Measurements from ENCODE around the gene TNXB.
"Not testable (repeated sequence)": the region's sequence is repeated elsewhere in the genome, so short reads cannot be mapped to it uniquely, and the experiment has no call there.

TNXB gene

DNA sequence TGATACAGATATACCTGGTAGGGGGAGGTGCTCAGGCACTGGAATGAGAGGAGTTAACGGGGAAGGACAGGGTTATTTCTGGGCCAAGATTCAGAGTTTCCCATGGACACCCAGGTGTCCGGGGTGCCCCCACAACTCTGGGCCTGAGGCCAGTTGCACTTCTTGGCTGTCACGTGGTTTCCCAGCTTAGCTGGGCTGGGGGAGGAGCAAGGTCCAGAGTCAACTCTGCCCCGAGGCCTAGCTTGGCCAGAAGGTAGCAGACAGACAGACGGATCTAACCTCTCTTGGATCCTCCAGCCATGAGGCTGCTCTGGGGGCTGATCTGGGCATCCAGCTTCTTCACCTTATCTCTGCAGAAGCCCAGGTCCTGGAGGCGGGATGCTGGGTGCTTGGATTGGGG is 94.6 kb downstream of the TNXB start, which contains the start of gene C4B:
TSS of gene C4B (plus strand) at position 249 of the 400 bp plus-strand sequence. CDS start at position 300, 51 bp downstream.
- H3K27me3 Mint-ChIP-seq (ENCODE audit: low read depth); H3K4me1 Mint-ChIP-seq (ENCODE audit: low read depth); H3K4me3 Mint-ChIP-seq; H3K27ac Mint-ChIP-seq; H3K36me3 Mint-ChIP-seq (ENCODE audit: low read depth); H3K9me3 Mint-ChIP-seq; DNase-seq (ENCODE audit: low spot score): not testable (repeated sequence)

GRCh38 chr6:32013738-32014137 is 95.4 kb downstream of the TNXB start:
- DNase-seq (ENCODE audit: low spot score); H3K4me1 Mint-ChIP-seq (ENCODE audit: low read depth); H3K9me3 Mint-ChIP-seq; H3K27ac Mint-ChIP-seq; H3K4me3 Mint-ChIP-seq; H3K27me3 Mint-ChIP-seq (ENCODE audit: low read depth); H3K36me3 Mint-ChIP-seq (ENCODE audit: low read depth): not testable (repeated sequence)

DNA sequence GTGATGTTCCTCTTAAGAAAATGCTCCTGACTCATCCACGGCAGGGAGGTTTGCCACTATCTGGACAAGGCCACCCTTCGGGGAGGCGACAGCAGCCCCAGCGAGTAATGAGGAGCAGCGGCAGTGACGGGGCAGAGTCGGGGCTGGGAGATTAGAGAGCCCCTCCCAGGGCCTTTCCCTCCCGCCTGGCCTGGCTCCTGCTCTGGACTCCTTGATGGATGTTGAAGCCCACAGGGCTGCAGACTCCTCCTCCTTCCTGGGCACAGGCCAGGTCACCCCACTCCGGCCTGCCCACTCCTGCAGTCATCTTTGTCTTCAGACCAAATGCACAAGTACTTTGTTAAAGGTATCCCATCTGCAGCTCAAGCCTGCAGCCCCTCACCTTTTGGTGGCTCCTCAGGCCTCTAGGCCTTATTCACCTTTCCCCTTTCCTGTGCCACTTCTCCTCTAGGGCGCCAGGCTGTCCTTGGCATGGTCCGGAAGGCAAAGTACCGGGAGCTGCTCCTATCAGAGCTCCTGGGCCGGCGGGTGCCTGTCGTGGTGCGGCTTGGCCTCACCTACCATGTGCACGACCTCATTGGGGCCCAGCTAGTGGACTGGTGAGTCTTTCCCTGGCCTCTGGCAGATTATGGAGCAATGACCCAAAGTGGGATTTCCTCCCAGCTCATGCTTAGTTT is 96.1 kb downstream of the TNXB start:
- not testable (repeated sequence) for H3K4me3 Mint-ChIP-seq; H3K9me3 Mint-ChIP-seq; H3K27ac Mint-ChIP-seq; H3K4me1 Mint-ChIP-seq (ENCODE audit: low read depth); DNase-seq (ENCODE audit: low spot score); H3K36me3 Mint-ChIP-seq (ENCODE audit: low read depth); H3K27me3 Mint-ChIP-seq (ENCODE audit: low read depth)

- H3K27ac Mint-ChIP-seq; DNase-seq (ENCODE audit: low spot score); H3K27me3 Mint-ChIP-seq (ENCODE audit: low read depth); H3K4me3 Mint-ChIP-seq; H3K9me3 Mint-ChIP-seq; H3K36me3 Mint-ChIP-seq (ENCODE audit: low read depth); H3K4me1 Mint-ChIP-seq (ENCODE audit: low read depth): not testable (repeated sequence)
Observed at GRCh38 chr6:32010856-32011530, 98.1 kb downstream of the TNXB start.

GRCh38 chr6:32009537-32009936 is 99.6 kb downstream of the TNXB start:
- not testable (repeated sequence) for H3K27me3 Mint-ChIP-seq (ENCODE audit: low read depth); H3K36me3 Mint-ChIP-seq (ENCODE audit: low read depth); H3K4me3 Mint-ChIP-seq; H3K4me1 Mint-ChIP-seq (ENCODE audit: low read depth); DNase-seq (ENCODE audit: low spot score); H3K9me3 Mint-ChIP-seq; H3K27ac Mint-ChIP-seq

GRCh38 chr6:32008616-32009015 is 100.5 kb downstream of the TNXB start:
- not testable (repeated sequence) for H3K27ac Mint-ChIP-seq; DNase-seq (ENCODE audit: low spot score); H3K9me3 Mint-ChIP-seq; H3K36me3 Mint-ChIP-seq (ENCODE audit: low read depth); H3K4me3 Mint-ChIP-seq; H3K4me1 Mint-ChIP-seq (ENCODE audit: low read depth); H3K27me3 Mint-ChIP-seq (ENCODE audit: low read depth)

GRCh38 chr6:32008037-32008436 is 101.1 kb downstream of the TNXB start:
- not testable (repeated sequence) for H3K9me3 Mint-ChIP-seq; H3K27ac Mint-ChIP-seq; H3K36me3 Mint-ChIP-seq (ENCODE audit: low read depth); H3K4me3 Mint-ChIP-seq; DNase-seq (ENCODE audit: low spot score); H3K27me3 Mint-ChIP-seq (ENCODE audit: low read depth); H3K4me1 Mint-ChIP-seq (ENCODE audit: low read depth)

GRCh38 chr6:32007086-32007485 is 102.1 kb downstream of the TNXB start:
- not testable (repeated sequence) for DNase-seq (ENCODE audit: low spot score); H3K4me3 Mint-ChIP-seq; H3K27me3 Mint-ChIP-seq (ENCODE audit: low read depth); H3K27ac Mint-ChIP-seq; H3K36me3 Mint-ChIP-seq (ENCODE audit: low read depth); H3K4me1 Mint-ChIP-seq (ENCODE audit: low read depth); H3K9me3 Mint-ChIP-seq

DNA sequence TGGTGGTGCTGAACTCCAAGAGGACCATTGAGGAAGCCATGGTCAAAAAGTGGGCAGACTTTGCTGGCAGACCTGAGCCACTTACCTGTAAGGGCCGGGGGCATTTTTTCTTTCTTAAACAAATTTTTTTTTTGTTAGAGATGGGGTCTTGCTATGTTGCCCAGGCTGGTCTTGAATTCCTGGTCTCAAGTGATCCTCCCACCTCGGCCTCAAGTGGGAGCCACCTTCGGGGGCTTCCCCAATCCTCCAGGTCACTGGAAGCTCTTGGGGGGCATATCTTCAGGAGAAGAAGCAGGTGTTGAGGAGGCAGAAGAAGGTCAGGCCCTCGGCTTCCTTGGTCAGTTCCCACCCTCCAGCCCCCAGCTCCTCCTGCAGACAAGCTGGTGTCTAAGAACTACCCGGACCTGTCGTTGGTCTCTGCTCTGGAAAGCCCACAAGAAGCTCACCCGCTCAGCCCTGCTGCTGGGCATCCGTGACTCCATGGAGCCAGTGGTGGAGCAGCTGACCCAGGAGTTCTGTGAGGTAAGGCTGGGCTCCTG is 103.1 kb downstream of the TNXB start:
- H3K4me3 Mint-ChIP-seq; H3K36me3 Mint-ChIP-seq (ENCODE audit: low read depth); H3K27ac Mint-ChIP-seq; H3K27me3 Mint-ChIP-seq (ENCODE audit: low read depth); H3K4me1 Mint-ChIP-seq (ENCODE audit: low read depth); DNase-seq (ENCODE audit: low spot score); H3K9me3 Mint-ChIP-seq: not testable (repeated sequence)

- not testable (repeated sequence) for DNase-seq (ENCODE audit: low spot score); H3K4me3 Mint-ChIP-seq; H3K9me3 Mint-ChIP-seq; H3K27ac Mint-ChIP-seq; H3K36me3 Mint-ChIP-seq (ENCODE audit: low read depth); H3K4me1 Mint-ChIP-seq (ENCODE audit: low read depth); H3K27me3 Mint-ChIP-seq (ENCODE audit: low read depth)
Observed at GRCh38 chr6:32005538-32005880, 103.6 kb downstream of the TNXB start.

- not testable (repeated sequence) for H3K9me3 Mint-ChIP-seq; H3K36me3 Mint-ChIP-seq (ENCODE audit: low read depth); H3K27ac Mint-ChIP-seq; H3K4me3 Mint-ChIP-seq; H3K27me3 Mint-ChIP-seq (ENCODE audit: low read depth); DNase-seq (ENCODE audit: low spot score); H3K4me1 Mint-ChIP-seq (ENCODE audit: low read depth)
Observed at GRCh38 chr6:32004864-32005537, 104.1 kb downstream of the TNXB start.

- H3K4me3 Mint-ChIP-seq; H3K4me1 Mint-ChIP-seq (ENCODE audit: low read depth); H3K9me3 Mint-ChIP-seq; DNase-seq (ENCODE audit: low spot score); H3K36me3 Mint-ChIP-seq (ENCODE audit: low read depth); H3K27me3 Mint-ChIP-seq (ENCODE audit: low read depth); H3K27ac Mint-ChIP-seq: not testable (repeated sequence)
Observed at GRCh38 chr6:32004393-32004792, 104.7 kb downstream of the TNXB start.

DNA sequence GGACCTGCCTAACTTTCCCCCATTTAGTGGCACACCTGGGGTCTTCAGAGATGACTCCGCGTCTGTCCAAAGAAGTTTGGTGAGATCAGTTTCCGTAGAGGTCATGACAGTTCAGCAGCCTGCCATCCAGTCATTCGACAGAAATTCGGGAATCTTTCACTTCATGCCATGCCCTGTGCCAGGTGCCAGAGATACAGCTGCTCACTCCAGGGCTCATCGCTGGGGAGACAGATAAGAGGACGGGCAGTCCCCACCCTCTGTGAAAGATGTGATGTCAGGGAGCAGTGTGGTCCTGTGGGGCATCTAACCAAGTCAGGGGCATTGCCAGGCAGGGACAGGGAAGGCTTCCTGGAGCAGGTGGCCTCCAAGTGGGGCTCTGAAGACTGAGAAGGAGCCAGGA is 105.8 kb downstream of the TNXB start:
- H3K9me3 Mint-ChIP-seq; H3K27me3 Mint-ChIP-seq (ENCODE audit: low read depth); H3K4me3 Mint-ChIP-seq; DNase-seq (ENCODE audit: low spot score); H3K27ac Mint-ChIP-seq; H3K4me1 Mint-ChIP-seq (ENCODE audit: low read depth); H3K36me3 Mint-ChIP-seq (ENCODE audit: low read depth): not testable (repeated sequence)

DNA sequence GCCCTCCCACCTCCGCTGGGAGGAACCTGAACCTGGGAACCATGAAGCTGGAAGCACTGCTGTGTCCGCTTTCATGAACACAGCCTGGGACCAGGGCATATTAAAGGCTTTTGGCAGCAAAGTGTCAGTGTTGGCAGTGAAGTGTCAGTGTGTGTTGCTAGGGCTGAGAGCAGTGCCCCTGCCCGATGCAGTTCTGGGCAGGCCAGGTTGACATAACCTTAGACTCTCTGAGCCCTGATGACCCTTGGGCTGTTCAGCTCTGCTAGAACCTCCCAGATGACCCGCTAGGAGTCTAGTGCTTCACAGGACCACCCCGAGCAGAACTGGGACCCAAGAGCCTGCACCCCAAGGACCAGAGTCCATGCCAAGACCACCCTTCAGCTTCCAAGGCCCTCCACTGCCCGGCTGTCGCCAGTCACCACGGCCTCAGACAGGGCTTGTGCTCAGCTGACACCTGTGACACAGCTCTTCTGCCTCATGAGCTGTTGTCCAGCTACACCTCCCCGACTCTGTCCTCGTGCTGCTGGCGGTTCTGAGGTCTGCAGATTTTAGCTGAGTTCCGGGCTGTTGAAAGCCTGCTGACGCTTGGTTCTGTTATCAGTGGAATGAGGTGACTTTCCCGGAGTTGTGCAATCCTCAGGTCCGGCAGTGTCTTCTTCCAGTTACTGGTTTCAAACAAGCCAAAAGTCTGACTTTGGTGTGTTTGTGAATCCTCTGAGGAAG is 106.4 kb downstream of the TNXB start:
- H3K9me3 Mint-ChIP-seq, H3K4me3 Mint-ChIP-seq: not testable (repeated sequence)

More for the DNA sequence above, 106.4 kb downstream of the TNXB start:
- not testable (repeated sequence) for H3K27ac Mint-ChIP-seq; H3K36me3 Mint-ChIP-seq (ENCODE audit: low read depth); H3K4me1 Mint-ChIP-seq (ENCODE audit: low read depth); DNase-seq (ENCODE audit: low spot score); H3K27me3 Mint-ChIP-seq (ENCODE audit: low read depth)

Measured in T-helper 2 cell treated with Interferon-gamma antibody and Interleukin-4, amounts not matched to agents 5 μg/mL and 100 μg/mL, for 36 hours (primary cell).